TTC549 (cell line): ENCODE measurements around the gene JAML.

Source experiments
- FAIRE-seq: peaks from 2 replicates; lab custom pipeline; 2012; peaks lifted over from hg19 to GRCh38; lab: Jason Lieb, UNC

JAML gene

DNA sequence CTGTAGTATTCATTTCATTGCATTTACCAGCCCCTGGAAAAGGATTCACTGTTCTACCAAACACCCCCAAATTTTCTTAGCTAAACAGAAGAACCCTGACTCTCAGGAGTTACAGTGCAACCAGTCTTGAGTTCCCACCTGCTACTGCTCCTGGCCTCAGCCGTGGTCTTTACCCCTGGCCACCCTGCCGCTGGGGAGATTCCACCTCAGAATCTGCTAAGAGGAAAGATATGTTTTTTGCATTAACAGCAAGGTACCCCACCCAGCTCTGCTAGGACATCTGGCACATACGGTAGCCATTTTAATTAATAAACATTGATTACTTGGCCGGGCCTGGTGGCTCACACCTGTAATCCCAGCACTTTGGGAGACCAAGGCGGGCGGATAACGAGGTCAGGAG is 9.0 kb downstream of the JAML start:
- FAIRE-seq, result no peak

DNA sequence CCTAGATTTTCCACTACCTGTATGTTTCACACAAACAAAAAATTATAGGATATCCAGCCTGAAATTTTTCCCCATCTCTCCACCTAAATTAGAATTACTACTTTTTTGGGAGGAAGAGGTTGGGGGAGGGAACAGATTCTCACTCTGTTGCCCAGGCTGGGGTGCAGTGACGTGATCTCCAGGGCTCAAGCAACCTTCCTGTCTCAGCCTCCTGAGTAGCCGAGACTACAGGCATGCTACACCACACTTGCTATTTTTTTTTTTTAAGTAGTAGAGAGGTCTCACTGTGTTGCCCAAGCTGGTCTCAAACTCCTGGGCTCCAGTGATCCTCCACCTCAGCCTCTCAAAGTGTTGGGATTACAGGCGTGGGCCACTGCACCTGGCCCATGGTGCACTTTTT is 9.5 kb downstream of the JAML start:
- FAIRE-seq, result no peak

DNA sequence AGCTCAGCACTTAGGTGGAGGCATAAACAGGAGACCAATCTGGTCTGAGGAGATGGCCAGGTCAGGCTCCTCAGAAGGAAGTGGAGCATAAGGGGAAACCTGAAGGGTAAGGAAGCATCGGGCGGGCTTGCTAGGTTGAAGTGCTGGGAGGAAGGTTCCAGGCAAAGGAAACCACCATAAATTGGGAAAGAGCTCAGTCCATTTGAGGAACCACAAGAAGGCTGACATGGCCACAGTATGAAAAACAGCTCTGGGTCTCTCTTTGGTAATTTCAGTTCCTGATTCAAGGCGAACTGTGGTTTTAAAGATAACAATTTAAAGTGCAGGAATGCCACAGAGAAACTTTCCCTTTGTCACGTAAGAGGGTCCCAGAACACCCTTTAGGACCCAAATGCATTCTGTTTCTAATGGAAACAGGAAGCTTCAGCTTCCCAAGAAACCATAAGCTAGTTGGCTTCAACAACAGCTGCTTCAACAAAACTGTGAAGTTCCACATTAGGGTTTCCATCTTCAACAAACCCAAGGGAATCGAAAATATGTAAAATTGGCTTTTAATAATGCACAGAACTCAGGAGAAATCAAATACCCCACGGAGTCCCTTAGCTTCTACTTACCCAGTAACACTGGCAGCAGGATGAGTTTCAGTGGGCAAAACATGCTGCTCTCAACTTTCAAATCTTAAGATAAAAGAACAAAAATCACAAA is 10.4 kb downstream of the JAML start:
- FAIRE-seq, result no peak

DNA sequence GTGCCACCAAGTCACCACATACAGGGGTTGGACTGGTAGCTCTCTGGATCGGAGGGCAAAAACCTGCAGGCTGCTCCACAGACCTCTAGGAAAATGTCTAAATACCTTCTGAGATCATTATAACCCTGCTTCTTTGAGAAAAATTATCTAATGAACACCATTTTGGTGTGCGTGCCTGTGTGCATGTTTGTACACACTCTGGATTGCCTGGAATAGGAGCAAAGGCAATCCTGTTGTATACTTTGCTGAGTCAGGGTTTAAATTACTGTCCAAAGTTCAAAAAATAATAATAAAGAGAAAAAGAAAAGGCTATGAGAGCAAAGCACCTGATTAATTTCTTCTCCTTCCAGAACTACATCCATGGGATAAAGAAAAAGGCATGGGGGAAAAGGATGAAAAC is 11.0 kb downstream of the JAML start:
- FAIRE-seq, result no peak

DNA sequence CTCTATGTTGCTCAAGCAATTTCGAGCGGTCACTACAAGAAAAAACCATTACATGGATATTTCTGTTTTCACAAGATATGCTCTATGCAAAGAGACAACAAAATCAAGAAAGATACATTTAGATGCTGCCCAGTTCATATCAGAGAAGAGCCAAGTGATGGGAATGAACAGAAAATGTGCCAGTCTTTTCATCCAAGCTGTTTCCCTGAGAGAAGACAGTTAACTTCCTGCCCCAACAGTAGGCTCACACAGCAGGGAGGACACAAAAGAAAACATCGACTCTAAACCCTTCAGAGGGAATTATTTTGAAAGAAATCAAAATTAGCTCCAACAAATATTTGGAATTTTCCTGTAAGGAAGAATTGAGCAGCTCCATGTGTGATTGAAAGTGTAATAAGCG is 11.6 kb downstream of the JAML start:
- FAIRE-seq, result no peak

DNA sequence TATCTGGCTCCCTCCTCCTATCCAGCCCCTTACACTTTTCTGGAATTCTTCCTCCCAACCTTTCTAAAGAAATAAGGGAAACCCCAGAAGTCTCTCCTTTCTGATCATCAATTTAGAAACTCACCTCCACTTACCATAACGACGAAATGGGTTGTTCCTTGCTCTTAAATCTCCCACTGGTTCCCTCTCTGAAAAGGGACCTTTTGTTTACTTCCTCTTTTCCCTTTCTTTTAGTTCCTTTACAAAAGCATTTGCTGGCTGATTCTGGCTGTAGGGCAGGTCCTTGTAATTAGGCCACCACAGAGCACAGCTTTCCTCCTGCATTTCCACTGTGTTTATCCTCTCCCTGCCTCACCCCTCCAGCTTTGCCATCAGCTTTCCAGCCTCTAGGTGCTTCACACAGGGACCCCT is 12.0 kb downstream of the JAML start:
- FAIRE-seq, result no peak

DNA sequence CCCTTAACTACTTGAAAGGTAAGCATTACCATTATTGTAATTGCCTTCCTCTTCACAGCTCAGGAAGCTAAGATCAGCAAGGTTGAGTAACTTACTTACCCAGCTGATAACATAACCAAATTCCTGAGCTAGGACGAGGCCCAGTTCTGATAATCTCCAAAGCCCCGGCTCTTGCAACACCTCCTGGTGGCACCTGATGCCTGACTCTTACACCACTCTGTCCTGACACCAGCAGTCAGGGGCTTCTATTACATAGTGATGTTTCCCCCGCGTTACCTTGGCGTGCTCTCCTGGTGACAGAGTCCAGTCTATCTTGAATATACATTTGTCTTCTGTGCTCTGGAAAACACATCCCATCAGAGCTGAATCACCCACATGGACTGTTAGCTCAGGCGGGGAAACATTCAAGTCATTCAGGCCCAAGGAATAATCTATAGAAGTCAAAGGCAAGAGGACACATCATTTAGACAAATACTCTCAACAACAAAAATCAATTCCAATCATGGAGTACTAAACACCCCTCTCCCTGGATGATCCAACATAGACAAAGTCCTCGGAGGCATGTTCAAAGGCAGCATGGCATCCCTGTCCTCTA is 12.6 kb downstream of the JAML start:
- FAIRE-seq, result no peak

DNA sequence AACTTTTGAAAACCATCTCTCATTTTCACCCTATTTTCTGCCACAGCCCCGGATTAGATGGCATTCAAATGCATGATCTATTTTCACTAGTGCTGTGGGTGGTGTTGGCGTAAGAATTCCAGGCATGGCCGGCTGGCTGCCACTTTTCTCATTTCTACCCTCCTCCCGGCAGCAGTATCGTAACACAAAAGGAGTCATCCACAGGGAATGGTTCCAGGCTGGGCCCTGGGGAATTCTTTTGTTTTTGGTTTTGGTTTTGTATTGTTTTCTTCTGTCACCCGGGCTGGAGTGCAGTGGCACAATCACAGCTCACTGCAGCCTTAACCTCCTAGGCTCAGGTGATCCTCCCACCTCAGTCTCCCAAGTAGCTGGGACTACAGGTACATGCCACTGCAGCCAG is 13.8 kb downstream of the JAML start:
- no peak for FAIRE-seq

DNA sequence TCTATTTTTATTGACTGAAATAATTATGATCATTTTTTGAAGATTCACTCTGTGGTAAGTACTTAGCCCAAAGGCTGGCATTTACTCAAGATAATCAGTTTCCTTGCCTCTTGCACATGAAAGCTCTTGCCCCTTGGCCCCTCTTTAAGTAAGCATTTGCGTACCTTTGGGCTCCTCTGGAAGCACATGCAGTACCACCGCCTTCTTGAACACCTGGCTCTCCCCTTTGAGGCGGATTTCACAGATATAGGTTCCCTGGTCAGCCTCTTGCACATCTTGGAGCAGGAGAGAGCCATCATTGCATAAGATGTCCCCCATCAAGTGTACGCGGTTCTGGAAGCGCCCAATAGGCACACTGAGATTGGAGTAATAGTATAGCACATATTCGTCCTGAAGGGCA is 14.5 kb downstream of the JAML start:
- FAIRE-seq, result no peak

DNA sequence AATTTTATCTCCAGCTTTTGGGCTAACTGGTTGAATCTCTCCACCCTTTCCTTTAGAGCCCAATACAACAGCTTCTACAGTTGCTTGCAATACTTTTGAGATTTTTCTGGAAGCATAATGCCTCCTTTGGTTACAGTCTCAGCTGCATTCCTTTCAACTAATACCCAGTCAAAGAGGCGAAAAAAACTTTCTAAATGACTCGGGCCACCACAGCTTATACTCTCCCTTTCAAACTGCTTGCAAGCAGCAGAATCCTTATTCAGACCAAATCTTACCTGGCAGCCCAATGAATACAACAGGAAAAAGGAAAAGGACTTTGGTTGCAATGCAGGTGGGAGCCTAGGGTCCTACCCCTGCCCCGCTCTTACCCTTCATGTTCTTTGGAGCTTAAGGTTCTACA is 15.8 kb downstream of the JAML start:
- FAIRE-seq, result no peak

DNA sequence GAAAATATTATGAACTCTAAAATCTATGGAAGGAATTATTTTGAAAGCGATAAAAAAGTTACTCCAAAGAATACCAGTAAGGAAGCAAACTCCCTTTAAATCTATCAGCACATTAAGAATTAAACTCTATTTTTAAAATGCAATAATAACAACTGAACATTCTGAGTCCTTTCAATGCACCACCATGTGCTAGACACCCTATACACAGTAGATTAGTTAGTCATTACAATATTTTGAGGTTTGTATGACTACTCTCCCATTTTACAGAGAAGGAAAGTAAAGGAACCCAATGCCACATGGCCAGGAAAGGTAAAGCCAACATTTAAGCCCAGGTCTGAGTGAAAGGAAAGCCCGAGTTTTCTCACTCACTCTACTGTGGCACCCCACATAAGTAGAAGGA is 17.7 kb downstream of the JAML start:
- FAIRE-seq, result no peak

DNA sequence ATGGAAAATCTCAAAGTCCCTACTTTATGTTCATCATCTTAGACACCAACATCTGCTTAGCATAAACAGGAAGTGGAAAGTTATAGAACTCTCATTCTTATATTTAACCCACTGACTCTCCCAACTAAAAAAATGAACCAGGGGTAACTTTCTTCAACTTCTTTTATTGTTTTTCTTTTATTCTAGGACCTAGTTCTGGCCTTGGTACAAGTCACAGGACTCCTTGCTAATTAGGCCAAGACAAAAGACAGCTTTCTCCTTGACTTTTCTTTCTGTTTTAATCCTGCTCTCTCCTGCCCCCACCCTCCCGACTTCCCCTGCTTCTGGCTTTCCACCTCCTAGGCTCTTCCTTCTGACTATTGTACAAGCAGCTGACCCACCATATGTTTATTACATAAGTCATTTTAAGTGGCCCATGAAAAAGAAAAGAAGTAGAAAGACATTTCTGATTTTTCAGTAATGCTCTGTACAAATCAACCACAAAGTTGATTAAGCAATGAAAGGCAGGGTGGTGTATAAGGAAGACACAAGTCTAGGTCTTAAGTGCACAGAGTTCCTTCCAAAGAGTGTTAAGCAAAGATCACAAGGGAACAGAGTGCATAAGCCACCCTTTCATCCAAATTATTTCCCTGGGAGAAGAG is 18.3 kb downstream of the JAML start:
- FAIRE-seq, result no peak

DNA sequence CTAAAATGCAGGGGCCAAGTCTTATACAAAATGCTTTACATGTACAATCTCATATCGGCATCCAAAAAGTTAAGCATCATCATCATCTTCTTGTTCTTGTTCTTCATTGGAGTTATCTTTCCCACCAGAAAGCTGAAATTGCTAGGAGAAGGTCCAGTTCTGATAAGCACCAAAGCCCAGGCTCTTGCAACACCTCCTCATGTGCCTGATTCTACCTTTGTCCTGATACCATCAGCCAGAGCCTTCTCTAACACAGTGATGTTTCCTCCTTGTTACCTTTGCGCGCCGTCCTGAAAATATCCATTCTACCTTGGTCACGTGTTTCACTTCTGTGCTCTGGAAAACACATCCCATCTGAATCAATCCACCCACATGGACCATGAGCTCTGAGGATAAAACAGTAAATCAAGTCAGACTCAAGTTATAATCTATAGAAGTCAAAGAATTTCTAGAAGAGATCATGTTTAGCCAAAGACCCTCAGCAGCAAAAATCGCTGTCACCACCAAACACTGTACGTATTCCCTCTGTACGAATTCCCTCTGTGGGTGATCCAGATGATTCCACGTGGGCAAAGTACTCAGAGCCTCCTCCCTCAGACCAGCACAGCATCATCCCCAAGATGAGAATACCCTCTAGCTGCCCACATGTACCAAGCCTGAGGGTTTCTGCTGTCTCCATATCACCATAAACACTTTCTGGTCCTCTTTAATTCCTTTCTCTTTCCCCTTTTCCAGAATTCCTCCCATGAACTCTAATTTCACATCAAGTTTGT is 19.0 kb downstream of the JAML start:
- no peak for FAIRE-seq

DNA sequence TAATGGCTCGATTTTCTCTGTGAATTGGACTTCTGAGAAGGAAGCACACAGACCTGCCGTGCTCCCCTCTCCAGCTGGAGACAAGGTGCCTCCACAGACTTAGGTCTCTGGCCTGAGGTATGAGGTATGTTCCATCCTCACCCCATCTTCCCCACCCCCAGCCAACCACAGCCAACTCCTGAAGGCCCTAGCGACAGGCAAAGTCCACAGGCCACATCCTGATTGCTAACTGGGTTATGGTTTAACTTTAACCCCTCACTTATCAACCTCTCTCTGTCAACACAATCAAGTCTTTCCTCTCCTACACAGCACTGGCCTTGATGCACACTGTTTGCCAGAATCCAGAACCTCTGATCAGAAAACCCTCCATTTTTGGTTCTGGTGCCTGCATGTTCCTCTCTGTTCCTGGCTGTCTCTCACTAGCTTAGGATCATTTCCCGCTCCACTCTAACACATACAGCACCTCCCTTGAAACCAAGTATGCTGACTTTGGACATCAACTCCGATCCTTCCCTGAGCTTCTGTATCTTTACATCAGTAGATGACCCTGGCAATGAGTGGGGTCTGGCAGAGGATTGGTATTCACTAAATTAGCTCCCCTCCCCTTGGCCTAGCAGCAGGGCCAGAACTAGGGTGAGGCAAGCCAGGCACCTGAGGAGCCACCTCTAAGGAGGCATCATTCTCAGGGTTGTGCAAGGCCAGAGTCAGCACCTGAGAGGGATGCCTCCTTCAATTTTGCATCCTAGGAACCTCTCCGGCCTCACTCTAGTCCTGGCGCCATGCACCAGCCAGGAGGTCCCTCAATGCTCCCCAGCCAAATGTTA is 22.0 kb downstream of the JAML start:
- FAIRE-seq, result no peak

DNA sequence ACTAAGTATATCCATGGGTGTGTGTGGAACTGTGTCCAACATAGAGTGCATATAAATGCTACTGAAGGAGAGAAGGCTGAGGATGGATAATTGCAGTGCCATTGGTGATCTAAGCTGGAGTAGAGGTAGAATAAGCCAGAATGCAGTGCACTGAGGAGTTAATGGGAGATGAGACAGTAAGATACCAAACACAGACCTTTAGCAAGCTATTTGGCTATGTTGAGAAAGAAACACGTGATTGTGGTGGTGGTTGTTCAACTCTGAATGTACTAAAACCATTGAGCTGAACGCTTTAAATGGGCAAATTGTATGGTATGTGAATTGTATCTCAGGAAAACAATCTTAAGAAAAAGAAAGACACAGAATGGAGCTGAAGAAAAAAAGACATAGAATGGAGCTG is 22.8 kb downstream of the JAML start:
- no peak for FAIRE-seq

DNA sequence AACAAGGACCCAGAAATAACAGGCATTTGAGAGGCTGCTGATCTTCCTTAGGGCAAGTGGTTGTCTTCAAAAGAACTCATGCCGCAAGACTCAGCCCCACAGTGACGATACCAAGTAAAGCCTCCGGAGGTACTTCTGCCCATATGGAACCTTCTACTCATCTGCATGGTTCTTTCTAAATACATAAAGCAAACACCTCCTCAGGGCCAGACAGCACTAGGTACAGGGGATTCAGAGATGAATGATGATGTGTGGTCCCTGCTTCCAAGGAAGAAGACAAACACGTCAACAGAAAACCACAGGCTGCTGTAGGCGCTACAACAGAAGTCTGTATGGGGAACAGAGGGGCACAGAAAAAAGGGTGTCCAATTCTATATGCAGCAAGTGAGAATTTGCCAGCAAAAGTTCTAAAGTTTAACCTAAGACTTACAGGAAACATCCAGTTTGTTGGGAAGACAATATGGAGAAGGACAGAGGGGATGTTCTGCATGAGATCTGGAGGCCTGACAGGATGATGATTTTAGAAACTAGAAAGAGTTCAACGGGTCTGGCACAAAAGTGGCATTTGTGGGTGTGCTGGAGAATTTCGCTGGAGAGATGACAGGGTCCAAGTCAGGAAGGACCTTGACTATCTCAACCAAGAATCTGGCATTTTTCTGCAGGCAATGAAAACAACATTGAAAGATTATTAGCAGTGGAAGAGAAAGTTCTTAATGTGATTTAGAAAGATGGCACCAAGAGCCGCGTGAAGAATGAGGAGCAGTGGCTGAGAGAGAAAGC is 23.7 kb downstream of the JAML start:
- FAIRE-seq, result no peak

DNA sequence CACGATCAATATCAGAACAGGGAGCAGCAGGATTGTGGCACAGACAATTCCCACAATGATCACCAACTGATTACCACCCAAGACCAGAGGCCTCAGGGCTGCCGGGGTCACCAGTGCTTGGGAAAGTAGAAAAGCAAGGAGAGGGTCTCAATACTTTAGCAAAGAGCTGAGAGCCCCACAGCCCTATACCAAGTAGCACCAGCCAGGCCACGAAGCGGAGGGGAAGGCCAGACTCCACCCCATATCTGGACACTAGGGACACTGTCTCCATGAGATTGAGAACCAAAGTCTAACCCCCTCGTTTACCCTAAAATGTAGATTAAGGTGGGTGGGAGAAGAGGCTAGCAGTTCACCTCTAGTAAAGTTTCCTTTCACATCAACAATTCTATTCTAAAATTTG is 24.3 kb downstream of the JAML start:
- FAIRE-seq, result no peak

DNA sequence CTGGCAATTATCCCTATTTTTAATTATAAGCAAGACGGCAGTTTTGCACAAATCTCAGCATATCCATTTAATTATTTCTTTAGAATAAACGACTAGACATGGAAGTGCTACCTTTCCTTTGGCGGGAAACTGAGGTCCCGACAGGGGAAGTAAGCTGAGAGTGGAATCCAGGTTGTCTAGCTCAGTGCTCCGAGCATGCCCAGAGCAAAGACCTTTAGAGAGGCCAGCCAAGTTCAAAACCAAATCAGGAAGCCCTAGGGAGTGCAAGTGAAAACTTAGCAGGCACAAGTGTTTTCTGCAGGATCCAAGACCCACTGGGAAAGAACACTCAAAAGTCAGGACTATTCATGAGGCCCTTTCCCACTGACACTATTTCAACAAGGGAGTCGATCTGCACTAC is 25.7 kb downstream of the JAML start:
- FAIRE-seq, result no peak

DNA sequence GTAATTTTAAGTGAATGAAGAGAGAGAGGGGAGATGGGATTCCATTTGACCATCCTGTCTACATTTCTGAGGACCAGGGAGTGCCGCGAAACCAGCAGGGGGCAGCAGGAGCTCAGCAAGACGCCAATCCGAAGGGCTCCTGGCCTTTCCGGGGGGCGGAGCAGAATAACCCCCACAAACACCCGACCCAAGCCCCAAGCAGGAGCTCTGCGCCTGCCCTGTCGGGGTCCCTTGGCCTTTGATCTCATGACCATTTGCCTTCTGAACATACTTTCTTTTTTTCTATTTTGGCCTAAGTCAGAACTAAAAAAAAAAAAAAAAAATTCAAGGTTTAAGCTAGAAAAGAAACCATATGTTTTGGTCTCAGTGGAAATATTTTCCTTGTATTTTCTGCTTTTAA is 26.4 kb downstream of the JAML start:
- FAIRE-seq, result no peak

DNA sequence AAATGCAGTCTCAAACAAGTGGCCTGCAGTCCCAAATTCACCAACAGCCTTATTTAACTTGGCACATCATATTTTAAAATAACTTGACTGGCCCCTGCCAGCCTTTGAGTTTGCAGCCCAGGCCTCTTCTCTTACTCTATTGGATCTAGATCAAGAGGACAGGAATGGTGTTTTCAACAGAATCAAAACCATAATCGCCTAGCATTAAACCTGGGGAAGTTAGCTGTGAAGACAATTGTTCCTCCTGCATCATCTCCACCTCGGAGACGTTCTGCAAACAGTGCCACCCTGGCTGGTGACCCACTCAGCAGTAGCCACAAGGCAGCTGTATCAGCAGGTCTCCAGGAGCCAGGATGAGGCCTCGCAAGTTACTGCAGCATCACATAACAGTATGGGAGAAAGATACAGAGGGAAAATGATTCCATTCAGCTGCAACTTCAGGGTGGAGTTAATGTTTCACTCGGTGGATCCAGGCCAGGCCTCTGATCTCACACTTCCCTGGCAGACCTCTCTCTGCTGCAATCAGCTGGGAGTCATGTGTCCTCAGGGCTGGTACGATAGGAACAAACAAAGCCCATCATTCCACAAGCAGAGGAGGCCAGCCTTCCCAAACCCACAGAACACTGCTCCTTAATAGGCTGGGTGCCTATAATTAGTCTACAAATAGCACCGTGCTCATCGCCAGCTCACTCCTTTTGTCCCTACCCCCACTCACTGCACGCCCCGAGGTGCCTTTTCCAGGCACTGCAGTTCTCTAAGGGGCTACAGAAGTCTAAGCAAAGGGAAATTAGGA is 29.8 kb downstream of the JAML start:
- FAIRE-seq, result no peak
